NCI-H446 (cell line): ENCODE data around the gene RAP1GAP2.
"Not testable (repeated sequence)": the region's sequence is repeated elsewhere in the genome, so short reads cannot be mapped to it uniquely, and the experiment has no call there.

Experiments
- DNase-seq, 2 experiments: peaks; one replicate each; lab custom pipeline; 2025; lab: John Stamatoyannopoulos, UW

The RAP1GAP2 gene

DNA sequence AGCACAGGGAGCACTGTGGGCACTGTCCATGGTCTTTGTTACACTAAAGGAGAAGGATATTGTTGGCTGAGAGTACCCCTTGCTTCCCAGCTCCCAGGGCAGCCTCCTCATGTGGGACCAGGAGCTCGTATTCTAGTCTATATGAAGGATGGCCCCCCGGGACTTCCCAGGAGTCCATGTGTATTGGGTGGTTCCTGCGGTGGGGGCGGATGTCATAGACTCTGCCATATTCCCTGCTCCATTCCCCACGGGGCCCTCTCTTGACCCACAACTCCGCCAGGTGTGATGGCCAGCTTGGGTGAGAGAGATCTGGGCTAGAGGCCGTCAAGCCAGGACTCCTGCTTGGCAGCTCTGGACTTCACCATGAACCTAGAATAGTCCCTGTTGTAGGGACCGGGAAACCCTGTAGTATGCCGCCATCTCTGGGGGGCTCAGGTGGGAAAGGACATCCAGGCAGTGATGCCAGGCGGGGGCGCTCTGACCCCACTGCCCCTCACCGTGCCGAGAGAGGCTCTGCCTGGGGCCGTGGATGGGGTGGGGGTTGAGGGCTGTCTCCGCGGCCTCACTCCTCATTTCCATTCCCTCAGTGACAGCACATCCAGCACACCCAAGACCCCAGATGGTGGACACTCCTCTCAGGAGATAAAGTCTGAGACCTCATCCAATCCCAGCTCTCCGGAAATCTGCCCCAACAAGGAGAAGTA, 229.3 kb downstream of the RAP1GAP2 start:
- no peak for DNase-seq

- no peak for DNase-seq
Measured at GRCh38 chr17:3026125-3026855, 230.1 kb downstream of the RAP1GAP2 start.

- DNase-seq, result no peak
Measured at GRCh38 chr17:3026856-3027751, 230.9 kb downstream of the RAP1GAP2 start.

DNA sequence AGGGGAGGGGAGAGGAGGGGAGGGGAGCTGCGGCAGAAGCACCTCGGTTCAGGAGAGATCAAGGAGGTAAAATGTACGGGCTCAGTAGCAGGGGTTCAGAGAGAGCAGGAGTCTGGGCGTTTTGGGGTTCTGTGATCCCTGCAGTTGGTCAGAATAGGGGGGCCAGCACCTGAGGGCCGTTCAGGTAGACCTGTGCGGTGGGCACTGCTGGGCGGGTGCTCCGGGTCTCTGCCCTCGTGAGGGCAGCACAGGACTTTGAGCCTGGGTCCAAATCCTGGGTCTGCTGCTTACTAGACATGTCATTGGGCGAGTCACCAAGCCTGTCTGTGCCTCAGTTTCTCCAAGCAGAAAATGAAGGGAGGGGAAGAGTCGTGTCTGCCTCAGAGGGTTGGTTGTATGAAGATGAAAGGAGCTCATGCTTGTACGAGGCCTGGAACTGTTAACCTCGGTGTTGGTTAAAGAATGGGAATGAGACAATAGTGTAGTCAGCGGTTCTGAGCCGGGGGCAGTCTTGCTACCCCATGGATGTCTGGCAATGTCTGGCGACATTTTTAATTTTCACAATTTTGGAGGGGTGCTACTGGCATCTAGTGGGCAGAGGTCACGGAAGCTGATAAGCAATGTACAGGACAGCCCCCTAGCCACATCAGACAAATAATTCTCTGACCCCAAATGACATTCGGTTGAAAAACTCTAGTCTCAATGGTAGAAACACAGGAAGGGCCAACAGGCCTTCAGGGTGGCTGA, 231.7 kb downstream of the RAP1GAP2 start:
- no peak for DNase-seq

DNA sequence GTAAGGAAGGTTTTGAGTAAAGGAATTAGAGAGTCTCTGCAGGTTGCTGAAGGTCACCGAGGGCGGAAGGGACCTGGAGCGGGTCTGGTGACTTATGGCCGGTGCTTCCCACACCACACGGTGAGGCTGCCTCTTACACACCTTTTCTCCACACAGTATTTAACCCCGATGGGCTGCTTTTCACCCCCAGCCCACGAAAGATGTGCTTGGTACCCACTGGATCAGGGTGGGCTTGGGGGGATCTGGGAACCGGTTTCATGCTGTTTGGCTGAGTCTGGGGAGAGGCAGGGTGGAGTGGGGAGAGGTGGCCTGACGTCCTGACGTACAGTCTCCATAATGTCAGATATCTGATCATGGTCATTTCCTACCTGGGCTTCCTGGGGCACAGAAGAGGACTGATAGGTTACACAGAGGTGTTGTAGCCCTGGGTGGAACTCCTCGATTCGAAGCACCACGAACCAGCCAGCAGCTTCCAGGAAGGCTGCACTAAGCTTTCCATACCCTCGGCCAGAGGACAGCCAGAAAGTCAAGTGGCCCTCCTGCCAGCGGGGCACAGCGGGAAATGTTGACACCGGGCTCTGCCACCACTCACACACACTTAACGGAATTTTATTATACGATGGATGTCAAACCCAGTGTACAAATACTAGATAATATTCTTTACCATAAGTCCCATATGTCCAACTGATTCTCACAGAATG, 233.1 kb downstream of the RAP1GAP2 start:
- no peak for DNase-seq

- DNase-seq, result no peak
Measured at GRCh38 chr17:3030096-3030495, 233.9 kb downstream of the RAP1GAP2 start.

GRCh38 chr17:3030852-3031470, 234.7 kb downstream of the RAP1GAP2 start:
- DNase-seq, result not testable (repeated sequence)

DNA sequence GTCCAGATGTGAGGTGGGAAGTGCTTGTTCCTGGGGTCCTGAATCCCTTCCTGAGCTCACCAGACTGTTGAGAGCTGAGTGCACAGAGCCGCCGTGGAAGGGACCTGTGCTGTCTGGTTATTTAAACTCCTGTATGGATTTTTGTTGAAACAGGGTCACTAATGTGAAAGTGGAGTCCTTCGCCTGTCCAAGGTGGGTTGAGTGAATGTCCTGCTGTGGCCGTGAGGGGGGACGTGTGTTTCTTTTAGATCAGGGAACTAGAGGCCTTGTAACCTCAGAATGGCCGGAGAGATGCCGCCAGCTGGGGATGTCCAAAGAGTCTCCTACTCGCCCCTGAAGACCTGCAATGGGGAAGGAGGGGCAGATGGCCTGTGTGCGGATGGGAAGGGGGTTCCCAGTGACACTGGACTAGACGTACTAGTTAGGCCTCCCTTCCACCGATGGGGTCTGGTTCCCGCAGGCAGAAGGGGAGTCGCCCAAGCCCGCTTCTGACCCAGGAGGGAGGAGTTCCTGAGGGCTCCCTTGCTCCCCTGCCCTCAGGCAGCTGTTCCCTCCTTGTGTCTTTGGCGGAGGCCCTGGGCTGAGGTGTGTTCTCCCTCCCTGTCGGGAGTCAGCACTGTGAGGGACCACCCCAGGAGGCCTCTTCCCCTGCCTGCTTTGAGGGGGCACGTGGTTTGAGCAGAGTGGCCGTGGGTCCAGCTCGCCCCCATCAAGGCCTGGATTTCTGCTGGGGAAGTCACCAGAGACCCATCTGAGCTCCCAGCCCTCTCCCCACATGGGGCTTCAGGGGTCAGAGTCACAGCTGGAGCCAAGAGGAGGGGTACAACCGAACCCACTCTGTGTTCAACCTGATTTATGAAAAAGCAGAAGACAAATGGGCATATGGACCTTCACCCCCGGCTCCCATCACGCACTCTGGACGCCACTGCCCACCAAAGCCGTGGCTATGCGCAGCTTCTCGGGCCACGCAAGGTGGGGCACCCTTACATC, 236.3 kb downstream of the RAP1GAP2 start:
- DNase-seq, result no peak

DNA sequence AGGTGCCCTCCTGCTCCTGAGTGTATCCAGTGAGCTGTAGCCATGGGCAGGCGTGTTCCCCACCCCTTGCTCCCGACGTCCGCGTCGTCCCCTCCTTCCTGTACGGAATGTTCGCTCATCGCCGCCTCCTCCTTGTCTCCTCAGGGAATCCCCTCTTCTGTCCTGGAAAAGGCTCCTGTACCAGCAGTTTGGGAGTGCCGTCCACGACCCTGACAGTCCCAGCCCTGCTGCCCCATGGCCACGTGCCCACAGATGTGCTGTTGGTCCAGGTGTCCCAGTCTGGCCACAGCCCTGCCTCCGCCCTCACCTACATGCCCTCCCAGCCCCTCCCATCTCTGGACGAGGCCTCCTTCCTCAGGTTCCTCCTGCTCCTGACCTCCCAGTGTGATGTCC, 237.0 kb downstream of the RAP1GAP2 start:
- no peak for DNase-seq

DNA sequence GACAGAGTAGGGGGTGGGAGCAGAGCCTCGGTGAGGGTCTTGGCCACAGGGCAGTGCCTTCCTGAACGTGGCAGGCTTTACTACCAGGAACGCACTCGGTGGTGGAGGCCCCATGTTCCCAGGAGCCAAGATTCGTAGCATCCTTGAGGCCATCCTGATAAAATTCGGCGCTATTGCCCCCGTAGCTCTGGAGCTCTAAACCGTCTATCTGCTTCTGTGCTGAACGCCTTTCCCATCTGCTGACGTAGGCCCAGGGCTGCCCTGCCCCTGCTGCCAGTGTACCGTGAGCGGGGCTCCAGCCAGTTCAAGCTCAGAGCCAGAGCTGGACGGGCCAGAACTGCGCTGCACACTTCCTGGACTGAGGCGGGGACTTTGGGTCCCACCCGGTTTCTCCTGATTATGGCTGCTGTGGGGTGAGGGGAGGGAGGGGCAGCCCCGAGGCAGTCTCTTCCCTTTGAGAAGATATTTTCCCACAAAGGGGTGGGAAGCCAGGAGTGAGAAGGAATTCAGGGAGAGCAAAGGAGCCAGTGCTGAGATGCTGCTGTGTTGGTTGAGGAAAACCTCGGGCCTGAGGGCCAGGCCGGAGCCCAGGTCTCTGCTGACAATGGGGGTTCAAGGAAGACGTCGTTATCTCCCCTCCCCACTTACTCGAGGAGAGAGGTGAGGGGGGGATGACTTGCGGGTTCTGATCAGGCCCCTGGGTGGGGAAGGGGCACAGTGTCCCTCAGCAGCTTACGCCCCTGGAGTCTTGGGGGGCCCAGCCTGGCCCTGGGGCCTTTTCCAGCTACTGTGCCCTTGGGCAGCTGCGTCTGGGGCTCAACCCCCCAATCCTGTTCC, 237.7 kb downstream of the RAP1GAP2 start:
- no peak for DNase-seq

DNA sequence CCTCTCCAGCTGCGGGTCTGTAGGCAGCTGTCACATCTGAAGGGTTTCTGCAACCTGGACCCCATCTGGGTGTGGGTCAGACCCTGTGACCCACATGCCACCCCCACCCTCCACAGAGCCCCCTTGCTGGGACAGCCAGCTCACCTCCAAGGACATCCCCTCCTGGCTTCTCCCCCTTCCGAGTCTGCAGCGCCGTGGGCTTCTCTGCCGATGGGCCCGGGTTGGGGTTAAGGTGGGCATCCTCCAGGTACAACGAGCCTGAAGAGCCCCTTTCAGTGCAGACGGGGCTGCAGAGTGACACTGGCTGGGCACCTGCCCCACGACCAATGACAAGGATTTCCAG, 238.3 kb downstream of the RAP1GAP2 start:
- no peak for DNase-seq

GRCh38 chr17:3035256-3035967, 239.2 kb downstream of the RAP1GAP2 start:
- no peak for DNase-seq

DNA sequence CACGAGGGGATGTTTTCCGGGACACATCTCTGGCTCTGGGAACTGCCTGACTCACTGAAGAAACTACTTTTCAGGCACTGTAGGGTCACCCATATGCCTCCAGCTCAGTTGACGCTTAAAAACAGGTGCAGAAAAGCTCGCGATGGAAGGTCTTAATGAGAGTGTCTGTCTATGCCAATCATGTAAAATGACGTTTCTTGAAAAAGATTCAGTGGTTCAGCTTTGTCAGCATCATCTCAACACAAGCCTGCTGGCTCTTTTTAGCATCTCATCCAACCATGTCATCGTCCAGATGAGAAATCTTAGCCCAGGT, 239.7 kb downstream of the RAP1GAP2 start:
- no peak for DNase-seq

DNA sequence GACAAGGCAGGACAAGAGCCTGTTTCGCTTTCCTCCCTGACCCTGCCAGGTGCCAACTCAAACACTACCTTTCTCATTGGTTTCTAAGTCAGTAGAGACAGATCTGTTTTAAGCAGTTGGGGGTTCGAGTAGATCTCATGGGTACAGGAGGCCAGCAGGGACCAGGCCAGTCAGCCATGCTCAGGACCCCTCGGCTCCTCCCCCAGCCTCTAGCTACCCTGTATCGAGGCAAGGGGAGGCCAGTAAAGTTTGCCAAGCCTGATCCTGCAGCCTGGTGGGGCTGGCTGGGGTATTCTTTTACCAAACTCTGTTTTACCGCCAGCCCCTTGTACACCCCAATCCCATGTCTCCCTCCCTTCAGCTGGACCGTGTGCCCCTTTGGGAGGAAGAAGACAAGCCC, 240.6 kb downstream of the RAP1GAP2 start:
- no peak for DNase-seq

DNA sequence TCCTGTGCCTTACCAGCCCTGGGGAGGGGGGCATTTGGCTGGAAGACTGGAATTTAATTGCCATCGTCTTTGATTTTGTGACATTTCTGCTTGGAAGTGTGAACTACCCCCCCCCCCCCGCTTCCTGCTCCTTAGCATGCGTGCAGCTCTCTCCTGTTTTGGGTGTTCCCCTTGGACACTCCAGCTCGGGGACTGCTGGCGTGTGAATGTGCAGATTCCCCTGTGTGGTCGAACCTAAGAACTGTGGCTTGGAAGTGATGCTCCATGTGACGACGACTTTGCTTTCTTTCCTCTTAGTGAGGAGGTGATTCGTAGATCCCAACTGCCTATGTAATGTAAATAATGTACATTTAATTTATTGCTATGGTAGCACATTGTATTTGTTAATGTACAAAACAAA, 241.0 kb downstream of the RAP1GAP2 start:
- no peak for DNase-seq

DNA sequence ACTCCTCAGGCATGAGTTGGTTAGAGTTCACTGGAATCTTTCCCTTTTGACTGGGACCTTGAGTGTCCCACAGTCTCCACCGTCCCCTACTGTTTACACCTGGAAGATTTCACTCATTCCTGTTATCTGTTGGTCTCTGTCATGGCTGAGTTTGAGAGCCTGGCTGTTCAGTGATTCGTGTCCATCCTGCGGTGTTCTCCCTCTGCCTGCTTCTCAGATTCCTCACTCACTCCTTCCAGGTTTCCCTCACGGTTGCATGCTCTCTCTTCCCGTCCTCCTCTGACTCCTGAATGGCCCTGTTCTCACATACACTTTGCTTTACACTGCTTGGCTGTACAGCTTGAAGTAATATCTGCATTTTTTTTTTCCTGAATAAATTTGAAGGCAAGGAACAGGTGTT, 242.7 kb downstream of the RAP1GAP2 start:
- DNase-seq, result no peak

DNA sequence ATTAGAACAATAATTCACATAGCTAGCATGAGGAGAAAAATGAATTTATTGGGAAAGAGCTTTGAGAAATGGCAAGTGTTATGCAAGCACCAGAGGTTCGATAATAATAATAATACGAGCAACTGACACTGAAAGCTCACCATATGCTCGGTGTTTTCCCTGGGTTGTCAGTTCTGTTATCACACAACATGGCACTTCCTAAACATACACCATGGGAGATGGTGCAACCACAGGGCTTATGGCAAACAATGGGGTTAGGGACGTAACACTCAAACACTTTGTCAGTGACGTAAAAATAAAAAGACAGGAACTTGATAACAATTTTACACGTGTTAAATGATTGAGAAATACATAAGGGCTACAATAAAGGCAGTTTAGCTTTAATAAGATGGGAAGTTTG, 243.5 kb downstream of the RAP1GAP2 start:
- DNase-seq, result no peak

GRCh38 chr17:3040882-3041281, 244.6 kb downstream of the RAP1GAP2 start:
- no peak for DNase-seq
